K562 (cell line): Measurements from ENCODE around the gene SLC29A4. TPM values are rescaled to one million over a fixed set of nuclear protein-coding genes. Genes with fewer than 3 reads are reported as not detected.

ENCODE experiments used
- DPF2 ChIP-seq: fragments of 450-650 bp; IDR thresholded peaks from 2 replicates; pipeline ENCODE4 v1.6.1; 2016
- FOXA1 ChIP-seq: fragments of 450-650 bp; IDR thresholded peaks from 2 replicates; pipeline ENCODE4 v1.6.1; 2016; ENCODE audit warnings: mild to moderate bottlenecking, borderline replicate concordance
- FOXK2 ChIP-seq, 2 experiments: fragments of 450-650 bp; IDR thresholded peaks in 1 of 2; conservative IDR thresholded peaks in 1 of 2; 2 replicates each; pipeline ENCODE4 v1.6.1; 2016; ENCODE audit warnings: low read depth in 2 of 2, mild to moderate bottlenecking in 1 of 2
- HNRNPLL ChIP-seq: fragments of 200-400 bp; formaldehyde crosslinking; IDR thresholded peaks from 2 replicates; pipeline ENCODE4 v1.6.1; 2017; ENCODE audit warnings: low read length, low read depth, mild to moderate bottlenecking; ENCODE audit not compliant: poor library complexity, severe bottlenecking
- KAT7 ChIP-seq: sonication (generic); formaldehyde crosslinking; IDR thresholded peaks from 2 replicates; pipeline ENCODE4 v1.8.0; 2022; ENCODE audit warnings: missing genetic modification reagents, mild to moderate bottlenecking, borderline replicate concordance
- MCM7 ChIP-seq, 2 experiments: fragments of 450-650 bp; IDR thresholded peaks; 2 replicates each; pipeline ENCODE4 v1.6.1; 2016 to 2018
- PATZ1 ChIP-seq: fragments of 250-450 bp; sonication (Bioruptor Pico); IDR thresholded peaks from 2 replicates; pipeline ENCODE4 v1.5.0; 2020; ENCODE audit warnings: mild to moderate bottlenecking, borderline replicate concordance
- POLR2G ChIP-seq: fragments of 200-400 bp; formaldehyde crosslinking; IDR thresholded peaks from 2 replicates; pipeline ENCODE4 v1.6.1; 2017; ENCODE audit warnings: low read depth, mild to moderate bottlenecking, antibody characterized with exemption, low read length, moderate library complexity
- POLR3G ChIP-seq: IDR thresholded peaks from 2 replicates; pipeline ENCODE4 v1.6.1; 2011; ENCODE audit not compliant: insufficient read length, insufficient replicate concordance; ENCODE audit errors: extremely low read depth
- SMARCA5 ChIP-seq: fragments of 450-650 bp; IDR thresholded peaks from 2 replicates; pipeline ENCODE4 v1.6.1; 2016
- SNIP1 ChIP-seq: fragments of 450-650 bp; IDR thresholded peaks from 2 replicates; pipeline ENCODE4 v1.7.1; 2017; ENCODE audit warnings: low read depth, mild to moderate bottlenecking
- SRSF7 ChIP-seq: fragments of 200-400 bp; formaldehyde crosslinking; optimal IDR thresholded peaks from 2 replicates; pipeline ENCODE3; 2017; ENCODE audit warnings: mild to moderate bottlenecking, low read depth, low read length
- SUPT5H ChIP-seq: fragments of 450-650 bp; IDR thresholded peaks from 2 replicates; pipeline ENCODE4 v1.6.1; 2016
- TAF1 ChIP-seq: IDR thresholded peaks from 2 replicates; pipeline ENCODE4 v1.6.1; 2011; ENCODE audit warnings: mild to moderate bottlenecking, low read length, moderate library complexity; ENCODE audit not compliant: insufficient read depth, control insufficient read depth, severe bottlenecking; ENCODE audit errors: extremely low read depth
- U2AF1 ChIP-seq: fragments of 200-400 bp; formaldehyde crosslinking; optimal IDR thresholded peaks from 2 replicates; pipeline ENCODE3; 2017; ENCODE audit warnings: mild to moderate bottlenecking, low read depth, low read length, moderate library complexity
- USF2 ChIP-seq: sonication (generic); formaldehyde crosslinking; IDR thresholded peaks from 2 replicates; pipeline ENCODE4 v1.5.0; 2020; ENCODE audit warnings: missing genetic modification reagents
- ZFP30 ChIP-seq: fragments of 250-450 bp; sonication (Bioruptor Pico); IDR thresholded peaks from 2 replicates; pipeline ENCODE4 v1.8.0; 2022; ENCODE audit warnings: moderate library complexity, mild to moderate bottlenecking, inconsistent platforms, borderline replicate concordance
- ZNF280A ChIP-seq: fragments of 450-650 bp; IDR thresholded peaks from 2 replicates; pipeline ENCODE4 v1.6.1; 2018; ENCODE audit warnings: mild to moderate bottlenecking, low read depth; ENCODE audit not compliant: partially characterized antibody
- polyA plus RNA-seq, 8 experiments: library from polyadenylated mRNA; depleted of rRNA in 4 of 8; stranded (reverse) in 5 of 8; unstranded in 3 of 8; fragments of >200 nt; fragmentation: Nextera tagmentation in 2 of 8; fragmentation: Illumina TruSeq in 1 of 8; extraction: Ambion mirVana in 2 of 8; extraction: Trizol in 1 of 8; gene quantifications; 2 replicates each; pipeline versions ENCODE4 v1.2.1 to v1.2.3, GENCODE V29; 2011 to 2014; ENCODE audit warnings: inconsistent platforms in 1 of 8, missing spikeins in 1 of 8
- total RNA-seq, 7 experiments: library from RNA; depleted of rRNA in 6 of 7; stranded (reverse); fragments of >200 nt in 6 of 7; fragmentation: Illumina TruSeq in 2 of 7; extraction: Trizol in 2 of 7; gene quantifications; 2 replicates each; pipeline versions ENCODE4 v1.2.1 to v1.2.3, GENCODE V29; 2011 to 2021; ENCODE audit warnings: low replicate concordance in 1 of 7
- TF ChIP-seq, protein P1 (sequence below): fragments of 250-450 bp; sonication (Bioruptor Pico); IDR thresholded peaks from 2 replicates; pipeline ENCODE4 v1.5.0; 2020; ENCODE audit warnings: mild to moderate bottlenecking
- TF ChIP-seq, protein P2 (sequence below): sonication (generic); formaldehyde crosslinking; IDR thresholded peaks from 2 replicates; pipeline ENCODE4 v1.8.0; 2022; ENCODE audit warnings: mild to moderate bottlenecking, missing genetic modification reagents, borderline replicate concordance

SLC29A4 gene
- total and polyA plus RNA-seq, 9 of the 15 experiments (the other 6 are each of a cell fraction or from before 2014, with no cell fraction given): 0.01 to 1.2 (median 0.37) TPM

GRCh38 chr7:5337047-5337446 is 54.3 kb downstream of the SLC29A4 start (continued):
- TF ChIP-seq U2AF1 (no peak), POLR3G (no peak), SRSF7 (no peak), ZNF280A (peak; percentile 39), DPF2 (0 out of 2 replicates have a peak, but pooled peaks have one; percentile 22), FOXK2 (conservative IDR thresholded peaks at IDR 0.05 in 1 of 2, IDR thresholded peaks at IDR 0.05 in 1 of 2; ENCODE audit: low read depth in 2 of 2) (peak in 1 of 2 experiments; percentile 53; a peak in 1 of 4 replicates), HNRNPLL (no peak), TAF1 (no peak), ZFP30 (no peak), PATZ1 (no peak), SNIP1 (no peak), FOXA1 (no peak), MCM7 (IDR thresholded peaks at IDR 0.05) (no peak), POLR2G (no peak), SUPT5H (no peak), SMARCA5 (no peak), USF2 (CRISPR knock-in tag) (no peak), KAT7 (CRISPR knock-in tag) (no peak)
- TF ChIP-seq, protein P1, sequence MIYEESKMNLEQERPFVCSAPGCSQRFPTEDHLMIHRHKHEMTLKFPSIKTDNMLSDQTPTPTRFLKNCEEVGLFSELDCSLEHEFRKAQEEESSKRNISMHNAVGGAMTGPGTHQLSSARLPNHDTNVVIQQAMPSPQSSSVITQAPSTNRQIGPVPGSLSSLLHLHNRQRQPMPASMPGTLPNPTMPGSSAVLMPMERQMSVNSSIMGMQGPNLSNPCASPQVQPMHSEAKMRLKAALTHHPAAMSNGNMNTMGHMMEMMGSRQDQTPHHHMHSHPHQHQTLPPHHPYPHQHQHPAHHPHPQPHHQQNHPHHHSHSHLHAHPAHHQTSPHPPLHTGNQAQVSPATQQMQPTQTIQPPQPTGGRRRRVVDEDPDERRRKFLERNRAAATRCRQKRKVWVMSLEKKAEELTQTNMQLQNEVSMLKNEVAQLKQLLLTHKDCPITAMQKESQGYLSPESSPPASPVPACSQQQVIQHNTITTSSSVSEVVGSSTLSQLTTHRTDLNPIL (CRISPR knock-in tag): no peak
- TF ChIP-seq, protein P2, sequence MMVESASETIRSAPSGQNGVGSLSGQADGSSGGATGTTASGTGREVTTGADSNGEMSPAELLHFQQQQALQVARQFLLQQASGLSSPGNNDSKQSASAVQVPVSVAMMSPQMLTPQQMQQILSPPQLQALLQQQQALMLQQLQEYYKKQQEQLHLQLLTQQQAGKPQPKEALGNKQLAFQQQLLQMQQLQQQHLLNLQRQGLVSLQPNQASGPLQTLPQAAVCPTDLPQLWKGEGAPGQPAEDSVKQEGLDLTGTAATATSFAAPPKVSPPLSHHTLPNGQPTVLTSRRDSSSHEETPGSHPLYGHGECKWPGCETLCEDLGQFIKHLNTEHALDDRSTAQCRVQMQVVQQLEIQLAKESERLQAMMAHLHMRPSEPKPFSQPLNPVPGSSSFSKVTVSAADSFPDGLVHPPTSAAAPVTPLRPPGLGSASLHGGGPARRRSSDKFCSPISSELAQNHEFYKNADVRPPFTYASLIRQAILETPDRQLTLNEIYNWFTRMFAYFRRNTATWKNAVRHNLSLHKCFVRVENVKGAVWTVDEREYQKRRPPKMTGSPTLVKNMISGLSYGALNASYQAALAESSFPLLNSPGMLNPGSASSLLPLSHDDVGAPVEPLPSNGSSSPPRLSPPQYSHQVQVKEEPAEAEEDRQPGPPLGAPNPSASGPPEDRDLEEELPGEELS (CRISPR knock-in tag): no peak
